ENCODE results near the gene LYST. TPM values are rescaled to one million over a fixed set of nuclear protein-coding genes. Genes with fewer than 3 reads are reported as not detected.

The LYST gene
- polyA plus RNA-seq, 1 of the 3 experiments (the other 2 are of a cell fraction) = 3.9 TPM

DNA sequence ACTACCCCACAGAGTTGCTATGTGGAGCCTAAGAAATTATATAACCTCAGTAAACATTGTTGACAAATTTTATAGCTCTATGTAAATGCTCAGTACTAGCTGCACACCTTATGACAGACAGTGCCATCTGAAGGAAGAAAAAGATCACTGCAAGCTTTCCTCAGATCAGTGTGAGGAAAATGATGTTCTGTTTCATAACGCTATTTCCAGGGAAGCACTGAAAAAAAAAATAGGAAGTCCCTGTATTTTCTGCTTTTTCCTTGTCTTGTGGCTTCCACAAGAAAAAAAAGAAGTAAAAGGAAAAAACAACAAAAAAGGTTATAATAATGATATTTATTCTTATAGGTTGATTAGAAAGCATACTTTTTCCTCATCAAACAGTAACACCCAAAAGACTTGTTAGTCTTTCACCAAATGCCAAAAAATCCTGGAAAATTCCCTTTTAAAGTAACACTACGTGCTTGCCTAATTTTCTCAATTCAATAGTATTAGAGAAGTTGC, 23.2 kb downstream of the LYST start (continued):
- no peak for TF ChIP-seq MEF2A (IDR thresholded peaks at IDR 0.05; ENCODE audit: borderline replicate concordance, low read depth)
- TF ChIP-seq SIN3A (IDR thresholded peaks at IDR 0.05; ENCODE audit: borderline replicate concordance, low read depth, low read length) = no peak
- TF ChIP-seq JUND (IDR thresholded peaks at IDR 0.05) = no peak
- TF ChIP-seq, protein P1, sequence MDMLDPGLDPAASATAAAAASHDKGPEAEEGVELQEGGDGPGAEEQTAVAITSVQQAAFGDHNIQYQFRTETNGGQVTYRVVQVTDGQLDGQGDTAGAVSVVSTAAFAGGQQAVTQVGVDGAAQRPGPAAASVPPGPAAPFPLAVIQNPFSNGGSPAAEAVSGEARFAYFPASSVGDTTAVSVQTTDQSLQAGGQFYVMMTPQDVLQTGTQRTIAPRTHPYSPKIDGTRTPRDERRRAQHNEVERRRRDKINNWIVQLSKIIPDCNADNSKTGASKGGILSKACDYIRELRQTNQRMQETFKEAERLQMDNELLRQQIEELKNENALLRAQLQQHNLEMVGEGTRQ (IDR thresholded peaks at IDR 0.05; ENCODE audit: borderline replicate concordance, low read depth, low read length) = no peak
- no peak for TF ChIP-seq NRF1 (IDR thresholded peaks at IDR 0.05; ENCODE audit: low read depth, low read length)
- TF ChIP-seq RAD21 (IDR thresholded peaks at IDR 0.05; ENCODE audit: low read length) = peak; percentile 79
- no peak for TF ChIP-seq NFIC (IDR thresholded peaks at IDR 0.05; ENCODE audit: borderline replicate concordance)
- TF ChIP-seq FOXM1 (IDR thresholded peaks at IDR 0.05; ENCODE audit: low read depth) = no peak
- no peak for TF ChIP-seq GATA2 (CRISPR knock-in tag; IDR thresholded peaks at IDR 0.05)
- no peak for TF ChIP-seq GABPA (IDR thresholded peaks at IDR 0.05; ENCODE audit: low read depth)

DNA sequence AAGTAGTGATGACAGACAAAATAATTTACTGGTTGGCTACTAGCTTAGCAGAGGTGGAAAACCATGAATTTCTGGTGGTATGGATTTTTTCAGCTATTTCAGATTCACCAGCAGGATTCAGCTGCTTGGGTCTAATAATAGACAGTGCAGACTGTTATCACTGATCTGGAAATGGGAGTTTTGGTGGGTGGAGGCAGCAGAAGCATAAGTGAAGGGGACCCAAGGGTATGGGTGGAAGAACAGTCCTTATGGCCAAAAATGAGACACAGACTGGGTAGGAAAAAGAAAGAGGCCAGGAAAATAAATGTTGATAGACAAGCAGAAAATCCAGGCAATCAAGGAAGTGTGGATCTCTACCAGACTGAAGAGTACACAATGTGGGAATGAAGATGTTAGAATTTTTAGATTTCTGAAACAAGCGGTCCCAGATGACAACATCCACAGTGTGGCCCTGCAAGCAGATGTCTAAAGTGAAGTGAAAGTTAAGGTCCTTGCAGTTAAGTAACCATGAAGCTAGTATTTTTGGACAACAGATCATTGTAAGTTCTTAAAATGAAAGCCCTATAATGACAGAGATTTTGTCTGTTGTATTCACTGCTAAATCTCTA, 24.7 kb downstream of the LYST start:
- Histone ChIP-seq H3K9me2 (no peaks in the 10 kb centered on the region), H3K9ac (no peak overlapping the region), H4K20me1 (ENCODE audit: insufficient read depth) (no peaks in the 10 kb centered on the region), H3K4me1 (ENCODE audit: control insufficient read depth in 1 of 2, insufficient read depth in 2 of 2, low read depth in 1 of 2, low read length in 1 of 2) (no peaks in the 10 kb centered on the region; a peak in 2 of 4 replicates), H3K79me2 (ENCODE audit: insufficient read depth) (peaks cover 17% of the 10 kb centered on the region; the same call in 1 of the 2 replicates), H3K27me3 (ENCODE audit: insufficient read depth) (no peaks in the 10 kb centered on the region), H3K4me3 (ENCODE audit: low read depth in 2 of 2, low read length in 1 of 2) (no peak overlapping the region), H2AFZ (ENCODE audit: low read depth) (no peak overlapping the region), H3F3A (replicated peaks; ENCODE audit: insufficient read depth) (no peaks in the 10 kb centered on the region), H3K36me3 (replicated peaks in 1 of 2; ENCODE audit: control insufficient read depth in 1 of 2, insufficient read depth in 2 of 2, low read length in 1 of 2) (peaks cover 0 to 3% of the 10 kb centered on the region in 2 experiments), H3K4me2 (no peak overlapping the region), H3K9me3 (no peaks in the 10 kb centered on the region), H3K27ac (ENCODE audit: low read depth in 2 of 2, low read length in 1 of 2) (no peak overlapping the region)
- 100% methylated on average over 1 of the region's 1 CpG for WGBS (ENCODE audit: low lambda C conversion rate)
- ChIA-PET CTCF (interaction anchor here (1.3 to 3.6 kb wide), 14 partner anchors 8 to 748 kb away, joined by 3 to 27 read pairs (median 8); partner anchors contain the start of gene LYST), POLR2A (no interaction called here)
- TF ChIP-seq, protein P2, sequence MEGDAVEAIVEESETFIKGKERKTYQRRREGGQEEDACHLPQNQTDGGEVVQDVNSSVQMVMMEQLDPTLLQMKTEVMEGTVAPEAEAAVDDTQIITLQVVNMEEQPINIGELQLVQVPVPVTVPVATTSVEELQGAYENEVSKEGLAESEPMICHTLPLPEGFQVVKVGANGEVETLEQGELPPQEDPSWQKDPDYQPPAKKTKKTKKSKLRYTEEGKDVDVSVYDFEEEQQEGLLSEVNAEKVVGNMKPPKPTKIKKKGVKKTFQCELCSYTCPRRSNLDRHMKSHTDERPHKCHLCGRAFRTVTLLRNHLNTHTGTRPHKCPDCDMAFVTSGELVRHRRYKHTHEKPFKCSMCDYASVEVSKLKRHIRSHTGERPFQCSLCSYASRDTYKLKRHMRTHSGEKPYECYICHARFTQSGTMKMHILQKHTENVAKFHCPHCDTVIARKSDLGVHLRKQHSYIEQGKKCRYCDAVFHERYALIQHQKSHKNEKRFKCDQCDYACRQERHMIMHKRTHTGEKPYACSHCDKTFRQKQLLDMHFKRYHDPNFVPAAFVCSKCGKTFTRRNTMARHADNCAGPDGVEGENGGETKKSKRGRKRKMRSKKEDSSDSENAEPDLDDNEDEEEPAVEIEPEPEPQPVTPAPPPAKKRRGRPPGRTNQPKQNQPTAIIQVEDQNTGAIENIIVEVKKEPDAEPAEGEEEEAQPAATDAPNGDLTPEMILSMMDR (IDR thresholded peaks at IDR 0.05) = no peak
- TF ChIP-seq TAF1 (IDR thresholded peaks at IDR 0.05; ENCODE audit: borderline replicate concordance, low read depth, low read length) (no peak), RCOR1 (IDR thresholded peaks at IDR 0.05; ENCODE audit: low read length) (no peak), GATA2 (CRISPR knock-in tag; IDR thresholded peaks at IDR 0.05) (no peak), SIN3A (IDR thresholded peaks at IDR 0.05; ENCODE audit: borderline replicate concordance, low read depth, low read length) (no peak), MEF2A (IDR thresholded peaks at IDR 0.05; ENCODE audit: borderline replicate concordance, low read depth) (no peak), FOSL2 (IDR thresholded peaks at IDR 0.05; ENCODE audit: borderline replicate concordance, low read depth) (no peak), GABPA (IDR thresholded peaks at IDR 0.05; ENCODE audit: low read depth) (no peak)
- TF ChIP-seq, protein P3, sequence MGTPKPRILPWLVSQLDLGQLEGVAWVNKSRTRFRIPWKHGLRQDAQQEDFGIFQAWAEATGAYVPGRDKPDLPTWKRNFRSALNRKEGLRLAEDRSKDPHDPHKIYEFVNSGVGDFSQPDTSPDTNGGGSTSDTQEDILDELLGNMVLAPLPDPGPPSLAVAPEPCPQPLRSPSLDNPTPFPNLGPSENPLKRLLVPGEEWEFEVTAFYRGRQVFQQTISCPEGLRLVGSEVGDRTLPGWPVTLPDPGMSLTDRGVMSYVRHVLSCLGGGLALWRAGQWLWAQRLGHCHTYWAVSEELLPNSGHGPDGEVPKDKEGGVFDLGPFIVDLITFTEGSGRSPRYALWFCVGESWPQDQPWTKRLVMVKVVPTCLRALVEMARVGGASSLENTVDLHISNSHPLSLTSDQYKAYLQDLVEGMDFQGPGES (IDR thresholded peaks at IDR 0.05; ENCODE audit: low read depth, low read length) = no peak
- TF ChIP-seq, protein P4, sequence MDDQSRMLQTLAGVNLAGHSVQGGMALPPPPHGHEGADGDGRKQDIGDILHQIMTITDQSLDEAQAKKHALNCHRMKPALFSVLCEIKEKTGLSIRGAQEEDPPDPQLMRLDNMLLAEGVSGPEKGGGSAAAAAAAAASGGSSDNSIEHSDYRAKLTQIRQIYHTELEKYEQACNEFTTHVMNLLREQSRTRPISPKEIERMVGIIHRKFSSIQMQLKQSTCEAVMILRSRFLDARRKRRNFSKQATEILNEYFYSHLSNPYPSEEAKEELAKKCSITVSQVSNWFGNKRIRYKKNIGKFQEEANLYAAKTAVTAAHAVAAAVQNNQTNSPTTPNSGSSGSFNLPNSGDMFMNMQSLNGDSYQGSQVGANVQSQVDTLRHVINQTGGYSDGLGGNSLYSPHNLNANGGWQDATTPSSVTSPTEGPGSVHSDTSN (IDR thresholded peaks at IDR 0.05) = no peak
- TF ChIP-seq, protein P5, sequence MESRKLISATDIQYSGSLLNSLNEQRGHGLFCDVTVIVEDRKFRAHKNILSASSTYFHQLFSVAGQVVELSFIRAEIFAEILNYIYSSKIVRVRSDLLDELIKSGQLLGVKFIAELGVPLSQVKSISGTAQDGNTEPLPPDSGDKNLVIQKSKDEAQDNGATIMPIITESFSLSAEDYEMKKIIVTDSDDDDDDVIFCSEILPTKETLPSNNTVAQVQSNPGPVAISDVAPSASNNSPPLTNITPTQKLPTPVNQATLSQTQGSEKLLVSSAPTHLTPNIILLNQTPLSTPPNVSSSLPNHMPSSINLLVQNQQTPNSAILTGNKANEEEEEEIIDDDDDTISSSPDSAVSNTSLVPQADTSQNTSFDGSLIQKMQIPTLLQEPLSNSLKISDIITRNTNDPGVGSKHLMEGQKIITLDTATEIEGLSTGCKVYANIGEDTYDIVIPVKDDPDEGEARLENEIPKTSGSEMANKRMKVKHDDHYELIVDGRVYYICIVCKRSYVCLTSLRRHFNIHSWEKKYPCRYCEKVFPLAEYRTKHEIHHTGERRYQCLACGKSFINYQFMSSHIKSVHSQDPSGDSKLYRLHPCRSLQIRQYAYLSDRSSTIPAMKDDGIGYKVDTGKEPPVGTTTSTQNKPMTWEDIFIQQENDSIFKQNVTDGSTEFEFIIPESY (IDR thresholded peaks at IDR 0.05; ENCODE audit: borderline replicate concordance, low read depth) = no peak
- DNase-seq = no peak
